ENCODE results near the gene SIVA1. TPM values are rescaled to one million over a fixed set of nuclear protein-coding genes. Genes with fewer than 3 reads are reported as not detected.

Gene SIVA1
- total and polyA plus RNA-seq, 2 of the 4 experiments (the other 2 are of a cell fraction), result 166 to 184 TPM

DNA sequence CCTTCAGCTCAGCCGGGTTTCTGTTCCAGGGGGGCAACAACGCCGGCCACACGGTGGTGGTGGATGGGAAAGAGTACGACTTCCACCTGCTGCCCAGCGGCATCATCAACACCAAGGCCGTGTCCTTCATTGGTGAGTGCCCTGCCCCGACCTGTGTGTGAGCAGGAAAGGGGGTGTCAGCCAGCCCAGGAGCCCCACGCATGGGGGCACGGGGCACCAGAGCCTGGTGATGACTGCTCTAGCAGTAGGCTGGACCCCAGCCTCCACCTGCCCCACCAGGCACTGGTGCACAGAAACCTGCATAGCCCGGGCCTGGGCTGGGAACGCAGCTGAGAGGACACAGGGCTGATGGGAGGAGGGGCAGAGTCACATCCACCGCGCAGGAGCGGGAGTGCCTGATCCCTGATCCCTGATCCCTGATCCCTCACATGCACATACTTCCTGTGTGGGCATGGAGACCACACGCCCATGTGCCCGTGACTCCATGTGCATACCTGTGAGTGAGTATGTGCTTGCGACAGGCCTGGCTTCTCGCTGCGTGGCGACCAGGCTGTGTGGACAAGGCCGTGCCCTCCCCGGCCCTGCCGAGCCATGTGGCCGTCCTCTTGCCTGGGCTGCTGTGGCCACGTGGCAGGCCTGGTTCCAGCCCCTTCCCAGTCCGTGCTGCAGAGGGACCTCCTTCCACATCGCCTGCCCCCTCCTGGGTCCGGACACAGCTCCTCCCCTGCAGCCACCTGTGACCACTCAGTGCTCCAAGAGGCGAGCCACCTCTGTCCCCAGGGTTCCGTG is 17.8 kb upstream of the SIVA1 start (continued):
- no peak for TF ChIP-seq MXI1 (IDR thresholded peaks at IDR 0.05; ENCODE audit: borderline replicate concordance, low read depth, low read length)

DNA sequence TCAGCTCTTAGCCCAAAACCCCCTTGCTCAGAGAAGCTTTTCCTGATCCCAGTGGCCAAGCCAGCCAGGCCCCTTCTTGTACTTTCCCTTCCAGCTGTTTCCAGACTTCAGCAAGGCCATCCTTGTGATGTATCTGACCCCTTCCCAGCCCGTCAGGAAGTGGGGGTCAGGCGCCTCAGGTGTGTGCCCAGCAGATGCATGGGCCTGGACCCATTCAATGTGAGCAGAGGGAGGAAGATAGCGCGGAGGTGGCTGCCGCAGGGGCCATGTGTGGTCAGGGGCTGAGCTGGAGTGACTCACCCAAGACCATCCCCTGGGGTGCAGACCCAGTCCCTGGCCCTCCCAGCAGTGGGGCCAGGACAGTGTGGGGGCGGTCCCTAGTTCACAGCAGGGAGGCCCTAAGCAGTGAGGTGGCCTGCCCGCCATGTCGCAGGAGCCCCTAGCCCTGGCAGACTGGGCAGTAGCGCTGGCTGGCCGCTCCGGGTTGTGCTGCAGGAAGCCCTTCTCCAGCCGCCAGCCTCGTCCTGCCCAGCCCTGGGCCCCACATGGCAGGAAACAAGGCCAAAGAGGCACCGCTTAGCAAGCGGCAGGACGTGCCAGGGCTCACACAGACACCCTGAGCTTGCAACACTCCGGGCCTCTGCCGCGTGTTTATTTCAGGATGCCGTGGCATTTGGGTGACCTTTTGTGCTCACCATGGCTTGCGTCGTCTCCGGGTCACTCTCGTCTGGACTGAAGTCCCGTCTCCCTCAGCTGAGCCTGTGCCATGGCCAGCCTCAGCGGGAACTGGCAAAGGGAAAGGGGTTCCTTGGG is 16.9 kb upstream of the SIVA1 start:
- 33% methylated on average over 22 of the region's 26 CpGs; no CpG with 5 or more reads in 1 of the 2 experiments for WGBS, 2 experiments (ENCODE audit: extremely low coverage in 2 of 2, insufficient read length in 1 of 2)
- ChIA-PET POLR2A (ENCODE audit: unreplicated experiment) (no interaction called here), CTCF (no interaction called here)
- Histone ChIP-seq H2AK5ac (ENCODE audit: low read depth, low read length) (peak overlapping the region; percentile 98), H4K8ac (ENCODE audit: low read depth in 2 of 2, low read length in 2 of 2) (peak overlapping the region; percentile 11 to 81; a peak in 3 of 4 replicates), H3K4me2 (ENCODE audit: low read depth, low read length) (no peak overlapping the region), H3K27ac (ENCODE audit: insufficient read depth, low read length) (peak overlapping the region; percentile 58), H4K5ac (ENCODE audit: low read depth, low read length) (peak overlapping the region; percentile 71), H3K18ac (ENCODE audit: low read depth, low read length) (peak overlapping the region; percentile 68), H2AK9ac (replicated peaks; ENCODE audit: low read depth, low read length, poor library complexity) (peak overlapping the region; percentile 33), H3K4me1 (ENCODE audit: control insufficient read depth, insufficient read depth, low read length) (peaks cover 15% of the 10 kb centered on the region), H3K9me1 (ENCODE audit: insufficient read depth, low read length) (peaks cover 5% of the 10 kb centered on the region; the same call in 1 of the 2 replicates), H2BK120ac (ENCODE audit: low read depth, low read length) (peak overlapping the region; percentile 30), H3K79me1 (ENCODE audit: low read depth in 1 of 2, low read length in 2 of 2) (no peaks in the 10 kb centered on the region), H3K4ac (ENCODE audit: low read depth, low read length) (peak overlapping the region; percentile 23), H2BK15ac (ENCODE audit: low read depth, low read length) (peak overlapping the region; percentile 36; the same call in 2 of the 3 replicates), H3K27me3 (ENCODE audit: control insufficient read depth, insufficient read depth, low read length) (no peaks in the 10 kb centered on the region), H2BK20ac (ENCODE audit: low read depth, low read length) (peak overlapping the region; percentile 69), H3K9ac (ENCODE audit: low read depth, low read length) (peak overlapping the region; percentile 17; the same call in 1 of the 2 replicates), H3K36me3 (ENCODE audit: control insufficient read depth, insufficient read depth, low read length) (peaks cover 5% of the 10 kb centered on the region), H2AFZ (replicated peaks; ENCODE audit: low read length, poor library complexity) (peak overlapping the region; percentile 69), H3K23ac (ENCODE audit: low read depth, low read length) (peak overlapping the region; percentile 43; the same call in 1 of the 2 replicates), H4K20me1 (ENCODE audit: insufficient read depth, low read length) (no peaks in the 10 kb centered on the region), H3K4me3 (ENCODE audit: insufficient read depth, low read depth, low read length) (no peak overlapping the region), H4K91ac (ENCODE audit: insufficient read depth, low read depth, low read length) (peak overlapping the region; percentile 96), H3K56ac (ENCODE audit: extremely low read depth, insufficient read depth, low read length) (no peak overlapping the region), H3K9me3 (ENCODE audit: control insufficient read depth, insufficient read depth, low read length) (no peaks in the 10 kb centered on the region), H3K14ac (replicated peaks; ENCODE audit: low read depth, low read length) (peak overlapping the region; percentile 84), H2BK5ac (ENCODE audit: low read depth, low read length, poor library complexity, severe bottlenecking) (peak overlapping the region; percentile 61)
- TF ChIP-seq CTCF (conservative IDR thresholded peaks at IDR 0.05; ENCODE audit: low read depth, low read length) (no peak), MAZ (IDR thresholded peaks at IDR 0.05; ENCODE audit: borderline replicate concordance, low read depth, low read length) (peak; percentile 42; the same call in 1 of the 2 replicates), FOS (IDR thresholded peaks at IDR 0.05; ENCODE audit: low read depth, low read length) (0 out of 2 replicates have a peak, but pooled peaks have one; percentile 10), BHLHE40 (IDR thresholded peaks at IDR 0.05; ENCODE audit: low read depth, low read length) (peak; percentile 18; the same call in 1 of the 2 replicates), CEBPB (IDR thresholded peaks at IDR 0.05; ENCODE audit: low read depth, low read length) (peak; percentile 91), RCOR1 (IDR thresholded peaks at IDR 0.05; ENCODE audit: insufficient replicate concordance, low read length) (no peak), RAD21 (IDR thresholded peaks at IDR 0.05; ENCODE audit: low read length) (no peak)
- TF ChIP-seq, protein P1, sequence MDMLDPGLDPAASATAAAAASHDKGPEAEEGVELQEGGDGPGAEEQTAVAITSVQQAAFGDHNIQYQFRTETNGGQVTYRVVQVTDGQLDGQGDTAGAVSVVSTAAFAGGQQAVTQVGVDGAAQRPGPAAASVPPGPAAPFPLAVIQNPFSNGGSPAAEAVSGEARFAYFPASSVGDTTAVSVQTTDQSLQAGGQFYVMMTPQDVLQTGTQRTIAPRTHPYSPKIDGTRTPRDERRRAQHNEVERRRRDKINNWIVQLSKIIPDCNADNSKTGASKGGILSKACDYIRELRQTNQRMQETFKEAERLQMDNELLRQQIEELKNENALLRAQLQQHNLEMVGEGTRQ (IDR thresholded peaks at IDR 0.05; ENCODE audit: low read depth, low read length), result peak; percentile 11; the same call in 1 of the 2 replicates
- ATAC-seq (ENCODE audit: low read depth) (peak; percentile 83), DNase-seq (peak; percentile 68)
- BruUV-seq (replicated peaks), result no TSS peak
- in situ Hi-C loops (cut with MboI; ENCODE audit: low sequenced_read_pairs) (no loop called here), dilution Hi-C loops (cut with HindIII; ENCODE audit: low sequenced_read_pairs, unreplicated experiment) (no loop called here), intact Hi-C loops (cut with micrococcal nuclease) (no loop called here)
